Iris pigment epithelial cell (primary cell): ENCODE results near the gene THUMPD1.
"Not testable (repeated sequence)": the region's sequence is repeated elsewhere in the genome, so short reads cannot be mapped to it uniquely, and the experiment has no call there.

ENCODE experiments used
- DNase-seq: peaks from one replicate; pipeline ENCODE4 v3.0.0-alpha.2; 2011; ENCODE audit warnings: low read depth

Gene THUMPD1, protein sequence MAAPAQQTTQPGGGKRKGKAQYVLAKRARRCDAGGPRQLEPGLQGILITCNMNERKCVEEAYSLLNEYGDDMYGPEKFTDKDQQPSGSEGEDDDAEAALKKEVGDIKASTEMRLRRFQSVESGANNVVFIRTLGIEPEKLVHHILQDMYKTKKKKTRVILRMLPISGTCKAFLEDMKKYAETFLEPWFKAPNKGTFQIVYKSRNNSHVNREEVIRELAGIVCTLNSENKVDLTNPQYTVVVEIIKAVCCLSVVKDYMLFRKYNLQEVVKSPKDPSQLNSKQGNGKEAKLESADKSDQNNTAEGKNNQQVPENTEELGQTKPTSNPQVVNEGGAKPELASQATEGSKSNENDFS

GRCh38 chr16:20741554-20742285, at the start of gene THUMPD1:
TSS of gene THUMPD1 (minus strand) at chr16:20741818. CDS start at chr16:20741739, 79 bp downstream.
- peak; percentile 97 for DNase-seq

DNA sequence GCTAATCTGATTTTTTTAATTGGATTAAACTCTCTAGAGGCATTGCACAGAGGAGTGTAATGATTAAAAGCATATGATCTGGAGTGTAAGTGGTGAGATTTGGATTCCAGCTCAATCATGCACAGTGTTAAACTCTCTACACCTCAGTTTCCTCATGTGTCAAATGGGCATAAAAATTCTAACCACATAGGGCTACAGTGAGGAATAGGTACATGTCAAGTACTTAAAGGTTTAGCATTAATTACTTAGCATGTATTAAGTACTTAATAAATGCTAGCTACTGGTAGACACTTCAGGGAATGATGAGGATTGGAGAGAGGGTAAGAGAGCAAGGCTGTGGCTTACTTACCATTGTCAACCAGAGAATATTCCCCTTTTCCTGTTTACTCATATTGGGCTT, 47.5 kb upstream of the THUMPD1 start:
- DNase-seq, result no peak

- DNase-seq, result no peak
These were observed 42.6 kb upstream of the THUMPD1 start for GRCh38 chr16:20784204-20784603.

DNA sequence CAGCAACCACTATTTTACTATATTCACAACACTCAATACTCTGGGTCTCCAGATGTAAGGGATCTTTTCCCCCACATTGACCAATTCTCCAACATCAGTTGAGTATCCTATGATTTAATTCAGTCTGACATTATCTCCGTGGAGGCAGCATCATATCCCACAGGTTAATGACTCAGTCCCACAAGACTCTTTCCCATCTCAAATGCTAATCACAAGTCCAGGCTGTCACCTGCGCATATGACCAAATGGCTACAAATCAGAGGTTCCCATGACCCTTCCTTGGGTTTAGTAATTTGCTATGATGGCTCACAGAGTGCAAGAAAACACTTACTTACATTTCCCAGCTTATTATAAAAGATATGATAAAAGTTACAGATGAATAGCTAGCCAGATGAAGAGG, 40.9 kb upstream of the THUMPD1 start:
- no peak for DNase-seq

DNA sequence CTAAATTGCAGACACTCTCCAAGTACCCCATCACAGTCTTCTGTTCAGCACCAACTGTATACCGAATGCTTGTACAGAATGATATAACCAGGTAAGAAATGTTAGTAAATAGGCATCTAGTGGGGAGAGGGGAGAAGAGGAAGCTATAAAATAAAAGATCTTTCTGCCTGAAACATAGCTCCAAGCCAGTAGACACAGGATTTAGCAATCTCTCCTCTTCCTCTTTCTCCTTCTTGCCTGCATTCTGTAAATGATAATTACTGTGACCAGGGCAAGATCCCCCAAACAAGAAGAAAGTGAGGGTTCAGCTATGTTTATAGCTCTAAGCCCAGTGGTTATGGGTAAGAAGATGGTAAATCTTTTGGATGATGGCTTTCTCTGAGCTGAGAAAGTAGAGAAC, 40.1 kb upstream of the THUMPD1 start:
- DNase-seq, result no peak

DNA sequence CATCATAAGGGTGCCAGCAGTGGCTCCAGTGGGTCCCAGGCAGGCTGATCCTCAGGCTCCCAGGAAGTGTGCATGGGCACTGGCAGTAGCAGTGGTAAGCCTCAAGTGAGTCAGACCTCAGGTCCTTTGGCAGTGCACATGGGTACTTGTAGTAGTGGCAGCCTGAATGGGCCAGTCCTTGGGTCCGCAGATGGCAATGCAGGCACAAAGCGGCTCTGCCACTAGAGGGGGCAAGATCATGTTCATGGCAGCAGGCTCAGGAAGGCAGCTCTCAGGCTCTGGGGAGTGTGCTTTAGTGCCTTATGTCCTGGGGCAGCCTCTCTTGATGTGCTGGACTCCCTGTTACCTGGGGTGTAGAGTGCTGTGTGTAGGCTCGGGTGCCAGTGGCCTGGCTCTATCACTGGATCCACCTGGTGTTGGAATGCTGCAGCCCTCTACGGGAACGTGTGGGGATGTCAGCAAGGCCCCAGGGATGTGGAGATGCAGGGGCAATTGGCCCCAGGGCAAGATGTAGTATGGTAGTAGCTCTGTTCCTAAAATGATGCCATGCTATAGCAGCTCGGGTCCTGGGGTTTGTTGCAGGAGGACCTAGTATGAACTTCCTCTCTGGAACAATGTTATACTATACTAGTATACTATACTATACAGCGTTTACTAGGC, 33.2 kb upstream of the THUMPD1 start:
- DNase-seq, result peak; percentile 71

DNA sequence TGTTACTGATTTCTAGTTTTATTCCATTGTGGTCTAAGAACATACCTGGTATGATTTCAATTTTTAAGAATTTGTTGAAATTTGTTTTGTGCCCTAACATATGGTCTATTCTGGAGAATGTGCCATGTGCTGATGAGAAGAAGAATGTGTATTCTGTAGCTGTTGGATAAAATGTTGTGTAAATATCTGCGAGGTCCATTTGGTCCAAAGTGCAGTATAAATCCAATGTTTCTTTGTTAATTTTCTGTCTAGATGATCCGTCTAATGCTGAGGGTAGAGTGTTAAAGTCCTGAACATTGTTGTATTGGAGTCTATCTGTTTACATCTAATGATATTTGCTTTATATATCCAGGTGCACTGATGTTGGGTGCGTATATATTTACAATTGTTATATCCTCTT, 32.1 kb upstream of the THUMPD1 start:
- no peak for DNase-seq

GRCh38 chr16:20768818-20769217, 27.2 kb upstream of the THUMPD1 start:
- no peak for DNase-seq

GRCh38 chr16:20768121-20768520, 26.5 kb upstream of the THUMPD1 start:
- no peak for DNase-seq

DNA sequence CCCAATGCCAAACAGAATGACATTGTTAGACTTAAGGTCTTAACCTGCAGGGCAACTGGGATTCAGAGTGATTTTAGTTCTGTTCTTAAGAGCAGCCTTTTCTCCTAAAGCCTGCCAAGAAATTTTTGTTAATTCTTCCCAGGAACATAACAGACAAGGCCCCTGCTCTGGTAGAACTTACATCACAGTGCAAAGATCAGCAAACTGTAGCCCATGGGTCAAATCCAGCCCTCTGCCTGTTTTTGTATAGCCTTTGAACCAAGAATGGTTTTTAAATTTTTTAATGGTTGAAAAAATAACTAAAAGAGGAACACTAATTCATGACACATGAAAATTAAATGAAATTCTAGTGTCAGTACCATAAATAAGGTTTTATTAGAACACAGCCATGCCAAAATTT, 26.0 kb upstream of the THUMPD1 start:
- DNase-seq, result no peak

- DNase-seq, result no peak
These were observed 24.7 kb upstream of the THUMPD1 start for GRCh38 chr16:20766294-20766693.

- DNase-seq, result no peak
These were observed 24.1 kb upstream of the THUMPD1 start for GRCh38 chr16:20765732-20766131.

DNA sequence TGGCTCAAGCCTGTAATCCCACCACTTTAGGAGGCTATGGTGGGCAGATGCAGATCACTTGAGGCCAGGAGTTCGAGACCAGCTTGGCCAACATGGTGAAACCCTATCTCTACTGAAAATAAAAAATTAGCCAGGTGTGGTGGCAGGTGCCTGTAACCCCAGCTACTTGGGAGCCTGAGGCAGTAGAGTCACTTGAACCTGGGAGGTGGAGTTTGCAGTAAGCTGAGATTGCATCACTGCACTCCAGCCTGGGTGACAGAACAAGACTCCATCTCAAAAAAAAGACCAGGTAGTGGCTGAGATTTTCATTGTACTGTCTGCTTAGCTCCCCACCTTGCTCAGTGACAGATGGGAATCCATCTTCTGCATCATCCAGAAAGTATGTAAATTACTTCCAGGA, 22.8 kb upstream of the THUMPD1 start:
- DNase-seq, result not testable (repeated sequence)

DNA sequence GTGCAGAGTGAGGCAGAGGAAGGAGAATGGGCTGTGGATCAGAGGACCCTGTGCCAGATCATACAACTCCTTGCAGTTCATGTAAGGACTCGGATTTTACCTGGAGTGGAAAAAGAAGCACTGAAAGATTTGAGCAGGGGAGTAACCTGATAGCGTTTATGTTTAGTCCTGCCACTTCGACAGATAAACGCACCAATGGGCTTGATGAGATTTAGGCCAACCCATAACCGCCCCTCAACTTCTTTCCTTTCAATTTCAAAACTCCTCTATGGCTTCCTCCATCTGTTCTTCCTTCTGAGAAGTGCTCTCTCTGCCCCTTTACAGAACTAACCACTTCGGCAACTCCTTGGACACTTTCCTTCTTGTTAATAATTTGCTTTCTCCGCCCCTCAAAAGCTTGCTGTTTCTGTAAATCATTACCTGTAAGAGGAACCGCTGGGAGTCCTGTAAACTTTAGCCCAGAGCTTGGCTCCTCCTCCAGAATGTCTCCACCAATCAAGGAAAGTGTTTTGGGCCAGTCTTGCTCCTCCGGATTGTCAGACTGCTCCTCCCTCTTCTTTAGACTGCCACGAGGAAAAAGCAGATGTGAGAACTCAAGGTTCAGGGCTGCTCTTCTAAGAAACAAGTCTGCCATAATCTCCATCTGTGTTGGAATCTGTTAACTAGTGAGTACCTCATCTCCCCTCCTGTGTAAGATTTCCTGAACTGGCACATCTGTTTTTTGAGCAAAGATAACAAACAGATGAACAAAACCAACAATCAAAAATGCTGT, 22.0 kb upstream of the THUMPD1 start, which contains the start of gene ACSM3:
Gene ACSM3, plus strand, starts transcription at position 554 of the 772 bp plus-strand sequence. CDS start 6,021 bp downstream, outside the sequence.
- peak; percentile 82 for DNase-seq

GRCh38 chr16:20762404-20763123, 20.9 kb upstream of the THUMPD1 start:
- no peak for DNase-seq

GRCh38 chr16:20761175-20761574, 19.6 kb upstream of the THUMPD1 start:
- DNase-seq, result no peak

DNA sequence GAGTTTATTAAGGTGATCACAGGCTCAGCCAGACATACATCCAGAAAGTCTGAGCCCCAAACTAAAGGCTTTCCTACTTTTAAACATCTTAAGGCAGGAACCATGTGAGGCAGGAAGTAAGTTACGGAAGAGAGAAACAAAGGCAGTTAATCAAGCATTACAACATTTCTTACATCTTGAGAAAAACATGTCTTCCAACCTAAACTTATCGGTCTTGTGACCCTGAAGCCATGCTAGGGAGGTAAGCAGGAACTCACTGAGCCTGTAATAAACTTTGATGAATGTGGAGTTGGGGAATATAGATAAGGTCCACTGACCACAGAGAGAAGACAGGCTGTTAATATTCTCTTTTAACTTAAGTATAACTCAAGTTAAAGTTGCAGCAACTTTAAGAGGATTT, 18.7 kb upstream of the THUMPD1 start:
- DNase-seq, result no peak

GRCh38 chr16:20755799-20756198, 14.2 kb upstream of the THUMPD1 start:
- DNase-seq, result not testable (repeated sequence)

DNA sequence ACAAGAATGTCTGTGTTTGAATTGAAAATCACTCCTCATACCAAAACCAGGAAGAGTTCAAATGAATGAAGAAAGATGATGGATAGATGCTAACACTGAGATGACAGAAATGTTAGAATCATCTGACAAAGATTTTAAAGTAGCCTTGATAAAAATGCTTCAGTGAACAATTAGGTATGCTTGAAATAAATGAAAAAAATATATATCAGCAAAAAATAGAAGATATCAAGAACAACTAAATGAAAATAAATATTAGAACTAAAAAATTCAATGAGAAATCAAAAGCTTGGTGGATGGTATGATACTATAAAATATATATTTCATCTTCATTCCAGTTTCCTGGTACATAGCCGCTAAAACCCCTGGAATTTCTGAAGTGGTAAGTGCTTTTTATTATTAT, 13.6 kb upstream of the THUMPD1 start:
- no peak for DNase-seq

DNA sequence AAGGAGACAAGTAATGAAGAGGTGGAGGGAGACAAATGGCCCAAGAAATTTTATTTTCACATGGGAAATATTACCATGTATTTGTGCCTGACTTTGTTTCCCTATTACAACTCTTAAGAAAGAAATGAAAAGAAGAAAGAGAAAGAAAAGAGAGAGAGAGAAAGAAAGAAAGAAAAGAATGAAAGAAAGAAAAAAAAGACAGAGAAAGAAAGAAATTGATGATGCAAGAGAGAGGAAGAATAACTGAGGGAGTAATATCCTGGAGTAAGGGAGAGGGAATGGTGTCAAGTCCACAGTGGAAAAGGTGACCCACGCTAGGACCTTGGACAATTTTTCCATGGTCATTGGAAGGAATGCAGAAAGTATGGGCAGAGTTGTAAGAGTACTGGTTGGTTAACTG, 12.1 kb upstream of the THUMPD1 start:
- no peak for DNase-seq

DNA sequence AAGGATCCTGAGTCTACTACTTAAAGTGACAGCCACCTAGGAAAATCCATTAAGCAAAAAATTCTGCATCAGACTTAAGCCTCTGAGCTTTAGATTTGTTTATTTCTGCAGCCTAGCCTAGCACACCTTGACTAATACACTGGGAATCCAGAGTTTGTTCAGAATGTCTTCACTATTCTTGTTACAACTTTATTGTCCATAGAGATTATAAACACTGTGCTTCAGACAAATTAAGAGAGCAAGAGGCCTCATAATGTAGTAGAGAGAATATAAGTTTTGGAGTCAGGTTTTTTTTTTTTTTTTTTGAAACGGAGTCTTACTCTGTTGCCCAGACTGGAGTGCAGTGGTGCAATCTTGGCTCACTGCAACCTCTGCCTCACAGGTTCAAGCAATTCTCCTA, 8.9 kb upstream of the THUMPD1 start:
- no peak for DNase-seq
